ENCODE data around the gene GAA. TPM values are rescaled to one million over a fixed set of nuclear protein-coding genes. Genes with fewer than 3 reads are reported as not detected.

GAA gene
- total and polyA plus RNA-seq, 2 of the 4 experiments (the other 2 are of a cell fraction): 2.2 to 14.8 TPM

GRCh38 chr17:80119839-80120238, 18.5 kb downstream of the GAA start:
- Histone ChIP-seq H3K27me3 (ENCODE audit: control insufficient read depth, insufficient read depth, low read length) (no peaks in the 10 kb centered on the region), H4K91ac (ENCODE audit: insufficient read depth, low read depth, low read length) (no peak overlapping the region), H2BK5ac (ENCODE audit: low read depth, low read length, poor library complexity, severe bottlenecking) (no peak overlapping the region), H2AFZ (replicated peaks; ENCODE audit: low read length, poor library complexity) (no peak overlapping the region), H4K5ac (ENCODE audit: low read depth, low read length) (no peak overlapping the region), H2BK20ac (ENCODE audit: low read depth, low read length) (no peak overlapping the region), H3K27ac (ENCODE audit: insufficient read depth, low read length) (no peak overlapping the region), H2AK9ac (replicated peaks; ENCODE audit: low read depth, low read length, poor library complexity) (no peak overlapping the region), H3K18ac (ENCODE audit: low read depth, low read length) (no peak overlapping the region), H3K56ac (ENCODE audit: extremely low read depth, insufficient read depth, low read length) (no peak overlapping the region), H3K4me2 (ENCODE audit: low read depth, low read length) (no peak overlapping the region), H3K23ac (ENCODE audit: low read depth, low read length) (no peak overlapping the region), H4K20me1 (ENCODE audit: insufficient read depth, low read length) (no peaks in the 10 kb centered on the region), H3K9me1 (ENCODE audit: insufficient read depth, low read length) (peaks cover 7% of the 10 kb centered on the region), H3K14ac (replicated peaks; ENCODE audit: low read depth, low read length) (no peak overlapping the region), H3K4me1 (ENCODE audit: control insufficient read depth, insufficient read depth, low read length) (peaks cover 7% of the 10 kb centered on the region), H3K4me3 (ENCODE audit: insufficient read depth, low read depth, low read length) (no peak overlapping the region), H3K9me3 (ENCODE audit: control insufficient read depth, insufficient read depth, low read length) (no peaks in the 10 kb centered on the region), H3K9ac (ENCODE audit: low read depth, low read length) (no peak overlapping the region), H2BK15ac (ENCODE audit: low read depth, low read length) (no peak overlapping the region), H3K4ac (ENCODE audit: low read depth, low read length) (no peak overlapping the region), H3K79me1 (ENCODE audit: low read depth in 1 of 2, low read length in 2 of 2) (no peaks in the 10 kb centered on the region), H2BK120ac (ENCODE audit: low read depth, low read length) (no peak overlapping the region), H4K8ac (ENCODE audit: low read depth in 2 of 2, low read length in 2 of 2) (no peak overlapping the region), H3K36me3 (ENCODE audit: control insufficient read depth, insufficient read depth, low read length) (peaks cover 3% of the 10 kb centered on the region; the same call in 1 of the 2 replicates), H2AK5ac (ENCODE audit: low read depth, low read length) (no peak overlapping the region; the same call in 1 of the 2 replicates)
- dilution Hi-C loops (cut with HindIII; ENCODE audit: low sequenced_read_pairs, unreplicated experiment) (no loop called here), in situ Hi-C loops (cut with MboI; ENCODE audit: low sequenced_read_pairs) (no loop called here), intact Hi-C loops (cut with micrococcal nuclease) (no loop called here)
- DNase-seq (no peak), ATAC-seq (ENCODE audit: low read depth) (no peak)
- BruUV-seq (replicated peaks): no TSS peak
- ChIA-PET POLR2A (ENCODE audit: unreplicated experiment) (no interaction called here), CTCF (no interaction called here)
- TF ChIP-seq ELK1 (IDR thresholded peaks at IDR 0.05; ENCODE audit: borderline replicate concordance, low read depth, low read length) (no peak), POLR2A (IDR thresholded peaks at IDR 0.05; ENCODE audit: low read depth, low read length) (no peak), MXI1 (IDR thresholded peaks at IDR 0.05; ENCODE audit: borderline replicate concordance, low read depth, low read length) (no peak)
- no CpG with 5 or more reads among the region's 9 CpGs for WGBS, 2 experiments (ENCODE audit: extremely low coverage in 2 of 2, insufficient read length in 1 of 2)
